Neural cell (in vitro differentiated cells): Measurements from ENCODE around the gene NPLOC4. TPM values are rescaled to one million over a fixed set of nuclear protein-coding genes. Genes with fewer than 3 reads are reported as not detected.

Experiments
- H2AFZ ChIP-seq: fragments of 200-600, 300-800 bp; sonication (generic), shearing (Covaris generic); 2 replicates; pipeline ENCODE4 v1.6.0; 2014; ENCODE audit warnings: low read depth, mild to moderate bottlenecking, antibody characterized with exemption, low read length, moderate library complexity
- H3F3A ChIP-seq: fragments of 200-600 bp; shearing (Covaris generic); 2 replicates; pipeline ENCODE4 v1.6.1; 2016; ENCODE audit warnings: mild to moderate bottlenecking, moderate library complexity, mixed read lengths, antibody characterized with exemption, low read length; ENCODE audit not compliant: insufficient read depth, poor library complexity, severe bottlenecking
- H3K27ac ChIP-seq: fragments of 200-600, 300-800 bp; sonication (generic), shearing (Covaris generic); 2 replicates; pipeline ENCODE4 v1.5.1; 2014; ENCODE audit warnings: mild to moderate bottlenecking, low read length, moderate library complexity
- H3K27me3 ChIP-seq: fragments of 300-800, 200-600 bp; sonication (generic), shearing (Covaris generic); 2 replicates; pipeline ENCODE4 v1.6.0; 2014; ENCODE audit warnings: mild to moderate bottlenecking, low read depth, low read length, moderate library complexity; ENCODE audit not compliant: insufficient read depth
- H3K36me3 ChIP-seq: fragments of 300-800, 200-600 bp; sonication (generic), shearing (Covaris generic); 2 replicates; pipeline ENCODE4 v1.5.1; 2014; ENCODE audit warnings: mild to moderate bottlenecking, antibody characterized with exemption, low read length, moderate library complexity; ENCODE audit not compliant: insufficient read depth
- H3K4me2 ChIP-seq: fragments of 300-800, 200-600 bp; sonication (generic), shearing (Covaris generic); 2 replicates; pipeline ENCODE4 v1.6.0; 2014; ENCODE audit warnings: mild to moderate bottlenecking, low read length
- H3K4me3 ChIP-seq: fragments of 300-800, 200-600 bp; sonication (generic), shearing (Covaris generic); 2 replicates; pipeline ENCODE4 v1.5.1; 2014; ENCODE audit warnings: mild to moderate bottlenecking, low read length, moderate library complexity
- H3K79me2 ChIP-seq: fragments of 200-600 bp; shearing (Covaris generic); replicated peaks from 2 replicates; pipeline ENCODE4 v1.6.0; 2014; ENCODE audit warnings: mild to moderate bottlenecking, low read length, moderate library complexity; ENCODE audit not compliant: insufficient read depth
- H3K9ac ChIP-seq: fragments of 300-800, 200-600 bp; sonication (generic), shearing (Covaris generic); 2 replicates; pipeline ENCODE4 v1.6.1; 2016; ENCODE audit warnings: mild to moderate bottlenecking, low read length, mixed read lengths
- H3K9me2 ChIP-seq: fragments of 200-600 bp; shearing (Covaris generic); 2 replicates; pipeline ENCODE4 v1.6.1; 2016; ENCODE audit warnings: mild to moderate bottlenecking, low read length, mixed read lengths; ENCODE audit not compliant: insufficient read depth
- H3K9me3 ChIP-seq: fragments of 200-600, 300-800 bp; sonication (generic), shearing (Covaris generic); 2 replicates; pipeline ENCODE4 v1.6.1; 2016; ENCODE audit warnings: mild to moderate bottlenecking, mixed run types, low read length, moderate library complexity, mixed read lengths
- H4K20me1 ChIP-seq: fragments of 200-600 bp; shearing (Covaris generic); 2 replicates; pipeline ENCODE4 v1.6.1; 2016; ENCODE audit warnings: mild to moderate bottlenecking, mixed run types; ENCODE audit not compliant: insufficient read depth
- EP300 ChIP-seq: fragments of 450-650 bp; conservative IDR thresholded peaks from 2 replicates; pipeline ENCODE4 v1.6.1; 2014; ENCODE audit warnings: antibody characterized with exemption, mild to moderate bottlenecking, moderate library complexity; ENCODE audit not compliant: poor library complexity, severe bottlenecking
- EZH2 ChIP-seq: fragments of 200-600, 300-800 bp; shearing (Covaris generic), sonication (generic); IDR thresholded peaks from 2 replicates; pipeline ENCODE4 v1.6.1; 2014; ENCODE audit warnings: antibody characterized with exemption, low read length, borderline replicate concordance, mild to moderate bottlenecking; ENCODE audit not compliant: insufficient read depth, poor library complexity, severe bottlenecking
- MXI1 ChIP-seq: fragments of 450-650 bp; conservative IDR thresholded peaks from 2 replicates; pipeline ENCODE4 v1.6.1; 2014; ENCODE audit warnings: antibody characterized with exemption, mild to moderate bottlenecking; ENCODE audit not compliant: poor library complexity, severe bottlenecking
- POLR2AphosphoS5 ChIP-seq: IDR thresholded peaks from 2 replicates; pipeline ENCODE4 v1.6.1; 2012
- RAD21 ChIP-seq: fragments of 450-650 bp; conservative IDR thresholded peaks from 2 replicates; pipeline ENCODE4 v1.6.1; 2014; ENCODE audit warnings: antibody characterized with exemption, mild to moderate bottlenecking, moderate library complexity
- SMC3 ChIP-seq: fragments of 450-650 bp; conservative IDR thresholded peaks from 2 replicates; pipeline ENCODE4 v1.6.1; 2014; ENCODE audit warnings: antibody characterized with exemption, mild to moderate bottlenecking, moderate library complexity; ENCODE audit not compliant: poor library complexity
- TAF1 ChIP-seq: IDR thresholded peaks from 2 replicates; pipeline ENCODE4 v1.6.1; 2012; ENCODE audit warnings: low read depth
- polyA plus RNA-seq: library from polyadenylated mRNA; depleted of rRNA; stranded (reverse); fragments of >200 nt; gene quantifications from 2 replicates; pipeline ENCODE4 v1.2.3, GENCODE V29; 2014
- TF ChIP-seq, protein P1 (sequence below): IDR thresholded peaks from 2 replicates; pipeline ENCODE4 v1.6.1; 2012; ENCODE audit warnings: borderline replicate concordance
- TF ChIP-seq, protein P2 (sequence below): fragments of 450-650 bp; IDR thresholded peaks from 2 replicates; pipeline ENCODE4 v1.5.1; 2014; ENCODE audit warnings: antibody characterized with exemption, mild to moderate bottlenecking, moderate library complexity; ENCODE audit not compliant: poor library complexity, severe bottlenecking

Gene NPLOC4
- polyA plus RNA-seq, 1 donor from 2014 or later: 32.3 TPM

- Histone ChIP-seq H3K79me2 (peaks cover 13% of the 10 kb centered on the region), H3K27ac (peak overlapping the region; percentile 83), H3K4me3 (peak overlapping the region; percentile 99), H3K4me2 (peak overlapping the region; percentile 88), H4K20me1 (no peaks in the 10 kb centered on the region), H3K9ac (peak overlapping the region; percentile 92), H3K36me3 (no peaks in the 10 kb centered on the region), H3K27me3 (peaks cover 3% of the 10 kb centered on the region), H3K9me2 (no peaks in the 10 kb centered on the region), H2AFZ (peak overlapping the region; percentile 8), H3F3A (no peaks in the 10 kb centered on the region), H3K9me3 (no peaks in the 10 kb centered on the region)
- TF ChIP-seq, protein P1, sequence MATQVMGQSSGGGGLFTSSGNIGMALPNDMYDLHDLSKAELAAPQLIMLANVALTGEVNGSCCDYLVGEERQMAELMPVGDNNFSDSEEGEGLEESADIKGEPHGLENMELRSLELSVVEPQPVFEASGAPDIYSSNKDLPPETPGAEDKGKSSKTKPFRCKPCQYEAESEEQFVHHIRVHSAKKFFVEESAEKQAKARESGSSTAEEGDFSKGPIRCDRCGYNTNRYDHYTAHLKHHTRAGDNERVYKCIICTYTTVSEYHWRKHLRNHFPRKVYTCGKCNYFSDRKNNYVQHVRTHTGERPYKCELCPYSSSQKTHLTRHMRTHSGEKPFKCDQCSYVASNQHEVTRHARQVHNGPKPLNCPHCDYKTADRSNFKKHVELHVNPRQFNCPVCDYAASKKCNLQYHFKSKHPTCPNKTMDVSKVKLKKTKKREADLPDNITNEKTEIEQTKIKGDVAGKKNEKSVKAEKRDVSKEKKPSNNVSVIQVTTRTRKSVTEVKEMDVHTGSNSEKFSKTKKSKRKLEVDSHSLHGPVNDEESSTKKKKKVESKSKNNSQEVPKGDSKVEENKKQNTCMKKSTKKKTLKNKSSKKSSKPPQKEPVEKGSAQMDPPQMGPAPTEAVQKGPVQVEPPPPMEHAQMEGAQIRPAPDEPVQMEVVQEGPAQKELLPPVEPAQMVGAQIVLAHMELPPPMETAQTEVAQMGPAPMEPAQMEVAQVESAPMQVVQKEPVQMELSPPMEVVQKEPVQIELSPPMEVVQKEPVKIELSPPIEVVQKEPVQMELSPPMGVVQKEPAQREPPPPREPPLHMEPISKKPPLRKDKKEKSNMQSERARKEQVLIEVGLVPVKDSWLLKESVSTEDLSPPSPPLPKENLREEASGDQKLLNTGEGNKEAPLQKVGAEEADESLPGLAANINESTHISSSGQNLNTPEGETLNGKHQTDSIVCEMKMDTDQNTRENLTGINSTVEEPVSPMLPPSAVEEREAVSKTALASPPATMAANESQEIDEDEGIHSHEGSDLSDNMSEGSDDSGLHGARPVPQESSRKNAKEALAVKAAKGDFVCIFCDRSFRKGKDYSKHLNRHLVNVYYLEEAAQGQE: no peak
- no peak for TF ChIP-seq MXI1
- TF ChIP-seq EP300: no peak
- no peak for TF ChIP-seq SMC3
- TF ChIP-seq, protein P2, sequence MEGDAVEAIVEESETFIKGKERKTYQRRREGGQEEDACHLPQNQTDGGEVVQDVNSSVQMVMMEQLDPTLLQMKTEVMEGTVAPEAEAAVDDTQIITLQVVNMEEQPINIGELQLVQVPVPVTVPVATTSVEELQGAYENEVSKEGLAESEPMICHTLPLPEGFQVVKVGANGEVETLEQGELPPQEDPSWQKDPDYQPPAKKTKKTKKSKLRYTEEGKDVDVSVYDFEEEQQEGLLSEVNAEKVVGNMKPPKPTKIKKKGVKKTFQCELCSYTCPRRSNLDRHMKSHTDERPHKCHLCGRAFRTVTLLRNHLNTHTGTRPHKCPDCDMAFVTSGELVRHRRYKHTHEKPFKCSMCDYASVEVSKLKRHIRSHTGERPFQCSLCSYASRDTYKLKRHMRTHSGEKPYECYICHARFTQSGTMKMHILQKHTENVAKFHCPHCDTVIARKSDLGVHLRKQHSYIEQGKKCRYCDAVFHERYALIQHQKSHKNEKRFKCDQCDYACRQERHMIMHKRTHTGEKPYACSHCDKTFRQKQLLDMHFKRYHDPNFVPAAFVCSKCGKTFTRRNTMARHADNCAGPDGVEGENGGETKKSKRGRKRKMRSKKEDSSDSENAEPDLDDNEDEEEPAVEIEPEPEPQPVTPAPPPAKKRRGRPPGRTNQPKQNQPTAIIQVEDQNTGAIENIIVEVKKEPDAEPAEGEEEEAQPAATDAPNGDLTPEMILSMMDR: no peak
- TF ChIP-seq EZH2: no peak
- TF ChIP-seq TAF1: no peak
- TF ChIP-seq RAD21: no peak
- no peak for TF ChIP-seq POLR2AphosphoS5
These were observed 85.3 kb downstream of the NPLOC4 start for GRCh38 chr17:81551458-81552243.

DNA sequence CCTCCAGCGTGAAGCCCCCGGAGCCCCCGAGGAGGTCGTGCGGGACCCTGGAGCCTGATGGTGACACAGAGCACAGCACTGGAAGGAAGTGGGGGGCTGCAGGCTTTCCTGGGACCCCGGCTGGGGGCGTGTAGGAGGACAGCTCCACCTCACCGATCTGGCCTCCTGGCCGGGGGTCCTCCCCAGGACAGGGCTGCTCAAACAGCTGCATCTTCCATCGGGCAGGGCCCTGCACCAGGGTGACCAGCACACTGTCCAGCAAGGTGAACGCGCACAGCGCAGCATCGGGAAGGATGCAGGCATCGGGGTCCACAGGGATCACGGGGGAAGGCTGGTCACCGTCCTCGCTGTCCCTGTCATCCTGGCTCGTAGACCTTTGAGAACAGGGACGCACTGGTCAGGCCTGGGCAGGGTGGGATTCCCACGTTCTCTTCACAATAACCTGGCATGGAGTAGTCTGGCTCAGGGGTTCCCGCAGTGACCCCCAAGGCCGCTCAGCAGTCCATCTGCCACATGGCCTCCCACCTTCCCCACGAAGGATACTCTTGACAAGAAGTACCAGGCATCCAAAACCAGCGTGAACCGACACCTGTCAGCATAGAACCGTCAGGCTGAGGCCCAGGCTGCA is 86.0 kb downstream of the NPLOC4 start:
- H3K27me3 ChIP-seq: peaks cover 3% of the 10 kb centered on the region
- H2AFZ ChIP-seq: no peak overlapping the region
- no peaks in the 10 kb centered on the region for H3K9me3 ChIP-seq
- no peaks in the 10 kb centered on the region for H3F3A ChIP-seq
- H3K79me2 ChIP-seq: peaks cover 13% of the 10 kb centered on the region
- H3K36me3 ChIP-seq: no peaks in the 10 kb centered on the region
- peak overlapping the region; percentile 99 for H3K4me3 ChIP-seq
- no peak for TF ChIP-seq TAF1
- no peak for TF ChIP-seq SMC3
- TF ChIP-seq MXI1: no peak
- no peak for TF ChIP-seq POLR2AphosphoS5
- no peak for TF ChIP-seq EP300
- TF ChIP-seq, protein P1: no peak
- TF ChIP-seq, protein P2: no peak
- TF ChIP-seq RAD21: no peak
- TF ChIP-seq EZH2: no peak
- no peak overlapping the region for H3K27ac ChIP-seq
- peak overlapping the region; percentile 88 for H3K4me2 ChIP-seq
- peak overlapping the region; percentile 92 for H3K9ac ChIP-seq
- H4K20me1 ChIP-seq: no peaks in the 10 kb centered on the region
- no peaks in the 10 kb centered on the region for H3K9me2 ChIP-seq
